ENCODE measurements around the gene TMEM63A. TPM values are rescaled to one million over a fixed set of nuclear protein-coding genes. Genes with fewer than 3 reads are reported as not detected.
A peak's percentile ranks its signal among the peaks of the same experiment; 100 is the strongest.

The TMEM63A gene
- total and polyA plus RNA-seq, 10 of the 15 experiments (the other 5 are each of a cell fraction or from before 2014, with no cell fraction given): 1.3 to 33.5 (median 15.2) TPM

DNA sequence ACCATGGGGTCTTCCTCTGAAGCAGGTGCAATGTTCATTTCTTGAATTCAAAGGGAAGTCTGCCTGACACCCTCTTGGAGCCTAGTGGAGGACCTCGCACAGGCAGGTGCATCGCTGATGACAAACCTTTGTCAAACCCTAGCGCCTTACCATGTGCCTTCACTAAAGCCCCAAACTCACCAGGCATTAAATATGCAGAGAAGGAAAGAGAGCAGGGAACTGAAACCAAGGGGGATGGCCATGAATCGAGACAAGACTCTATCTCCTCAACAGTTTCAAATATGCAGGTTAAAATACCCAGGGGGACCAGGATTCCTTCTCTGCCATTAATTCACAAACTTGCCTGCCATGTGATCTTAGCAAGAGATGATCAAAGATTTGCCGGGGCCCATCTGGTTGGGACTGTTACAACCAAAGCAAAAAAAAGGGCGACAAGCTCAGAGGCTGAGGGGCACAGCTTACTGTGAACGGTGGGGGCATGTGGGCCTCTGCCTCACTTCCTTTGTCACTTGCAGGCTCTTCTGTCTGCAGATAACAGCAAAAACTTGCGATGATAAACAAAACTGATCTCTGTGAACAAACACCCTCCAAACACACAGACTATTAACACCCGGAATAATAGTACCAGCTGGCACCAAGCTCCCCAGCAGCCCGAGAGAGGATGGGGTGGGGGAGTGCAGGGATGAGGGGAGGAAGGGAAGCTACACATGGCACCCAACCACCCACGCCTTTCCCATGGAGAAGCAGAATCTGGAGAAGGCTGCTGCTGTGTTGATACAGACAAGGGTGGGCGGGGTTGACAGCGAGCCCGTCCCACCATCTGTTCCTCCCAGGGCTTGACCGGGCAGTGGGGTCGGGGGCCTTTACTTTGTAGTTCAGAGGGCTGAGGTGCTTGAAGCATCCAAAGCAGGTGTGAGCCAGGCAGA lies 33.9 kb downstream of the TMEM63A start:
- peak; percentile 89 for FAIRE-seq
- peaks cover 53% of the 10 kb centered on the region for H3K4me1 ChIP-seq (ENCODE audit: control insufficient read depth, insufficient read depth, low read length)
- SMC1A ChIA-PET (ENCODE audit: uncharacterized antibody, unreplicated experiment): interaction anchor here (0.6 to 3.2 kb wide), 3 partner anchors 34 to 987 kb away, joined by 3 to 9 read pairs (median 4); partner anchors contain the start of gene TMEM63A
- RAD21 ChIA-PET (ENCODE audit: unreplicated experiment): interaction anchor here (1.0 to 2.9 kb wide), 5 partner anchors 30 to 367 kb away, joined by 3 to 13 read pairs (median 4); partner anchors contain the start of genes SRP9 and TMEM63A
- in situ Hi-C loops (cut with MboI): no loop called here
- H3K79me2 ChIP-seq (ENCODE audit: control insufficient read depth, insufficient read depth, low read length): no peaks in the 10 kb centered on the region
- POLR2A ChIA-PET: interaction anchor here (0.5 to 2.0 kb wide), 2 partner anchors 34 to 60 kb away, joined by 4 to 8 read pairs; partner anchors contain the start of gene TMEM63A
- BruUV-seq (replicated peaks): no TSS peak
- peak overlapping the region; percentile 59 for H3K9ac ChIP-seq (ENCODE audit: control insufficient read depth, insufficient read depth, low read length)
- intact Hi-C loops (cut with micrococcal nuclease; ENCODE audit: unreplicated experiment): loop anchor here (1.0 to 10.0 kb wide), 3 partner anchors 71 to 373 kb away; partner anchors contain the start of gene SRP9
- no peaks in the 10 kb centered on the region for H4K20me1 ChIP-seq (ENCODE audit: control insufficient read depth, insufficient read depth)
- CTCF ChIA-PET: no interaction called here
- peak; percentile 51 for DNase-seq (ENCODE audit: low read depth, low spot score)
- H3K9me3 ChIP-seq (replicated peaks; ENCODE audit: control insufficient read depth, insufficient read depth, low read length): no peaks in the 10 kb centered on the region
- H3K36me3 ChIP-seq (ENCODE audit: control insufficient read depth in 2 of 2, insufficient read depth in 2 of 2, low read length in 1 of 2): peaks cover 2 to 10% of the 10 kb centered on the region in 2 experiments; a peak in 2 of 4 replicates
- peak overlapping the region; percentile 47; the same call in 1 of the 2 replicates for H3K4me3 ChIP-seq
- H2AFZ ChIP-seq (ENCODE audit: control insufficient read depth, low read depth, low read length): peak overlapping the region; percentile 54
- no peaks in the 10 kb centered on the region for H3K27me3 ChIP-seq (replicated peaks in 1 of 2; ENCODE audit: control insufficient read depth in 2 of 2, insufficient read depth in 2 of 2, low read length in 1 of 2)
- H3K27ac ChIP-seq (ENCODE audit: control insufficient read depth, insufficient read depth): peak overlapping the region; percentile 77
- H3K4me2 ChIP-seq (ENCODE audit: control insufficient read depth, insufficient read depth): peak overlapping the region; percentile 89
- 35% methylated on average over 16 of the region's 16 CpGs for WGBS (ENCODE audit: insufficient coverage, insufficient replicate concordance, low lambda C conversion rate, missing lambda C conversion rate)
- peak; percentile 71 for ATAC-seq
- TF ChIP-seq MYC (IDR thresholded peaks at IDR 0.05; ENCODE audit: insufficient read depth, insufficient read length, insufficient replicate concordance, low read length, severe bottlenecking) (no peak), EZH2 (IDR thresholded peaks at IDR 0.05; ENCODE audit: borderline replicate concordance, control insufficient read depth, low read depth, low read length) (no peak), MEF2A (IDR thresholded peaks at IDR 0.05; ENCODE audit: insufficient read depth, low read depth, low read length) (no peak), MEF2B (IDR thresholded peaks at IDR 0.05; ENCODE audit: partially characterized antibody, poor library complexity, severe bottlenecking) (peak; percentile 58), SPI1 (IDR thresholded peaks at IDR 0.05; ENCODE audit: borderline replicate concordance, insufficient read depth, low read depth, low read length) (peak; percentile 98), EED (IDR thresholded peaks at IDR 0.05; ENCODE audit: low read depth) (peak; percentile 2; the same call in 1 of the 2 replicates), TARDBP (IDR thresholded peaks at IDR 0.05; ENCODE audit: borderline replicate concordance) (no peak), RUNX3 (IDR thresholded peaks at IDR 0.05; ENCODE audit: low read length) (peak; percentile 35; the same call in 1 of the 2 replicates), IRF4 (IDR thresholded peaks at IDR 0.05; ENCODE audit: low read depth, low read length) (peak; percentile 85), RAD51 (IDR thresholded peaks at IDR 0.05) (peak; percentile 49; the same call in 1 of the 2 replicates), SMARCA5 (IDR thresholded peaks at IDR 0.05) (0 out of 2 replicates have a peak, but pooled peaks have one; percentile 20), EP300 (IDR thresholded peaks at IDR 0.05; ENCODE audit: borderline replicate concordance in 1 of 2, control insufficient read depth in 1 of 2, low read depth in 2 of 2, low read length in 2 of 2) (peak in 1 of 2 experiments; percentile 54; a peak in 1 of 4 replicates)
- TF ChIP-seq, protein P1, sequence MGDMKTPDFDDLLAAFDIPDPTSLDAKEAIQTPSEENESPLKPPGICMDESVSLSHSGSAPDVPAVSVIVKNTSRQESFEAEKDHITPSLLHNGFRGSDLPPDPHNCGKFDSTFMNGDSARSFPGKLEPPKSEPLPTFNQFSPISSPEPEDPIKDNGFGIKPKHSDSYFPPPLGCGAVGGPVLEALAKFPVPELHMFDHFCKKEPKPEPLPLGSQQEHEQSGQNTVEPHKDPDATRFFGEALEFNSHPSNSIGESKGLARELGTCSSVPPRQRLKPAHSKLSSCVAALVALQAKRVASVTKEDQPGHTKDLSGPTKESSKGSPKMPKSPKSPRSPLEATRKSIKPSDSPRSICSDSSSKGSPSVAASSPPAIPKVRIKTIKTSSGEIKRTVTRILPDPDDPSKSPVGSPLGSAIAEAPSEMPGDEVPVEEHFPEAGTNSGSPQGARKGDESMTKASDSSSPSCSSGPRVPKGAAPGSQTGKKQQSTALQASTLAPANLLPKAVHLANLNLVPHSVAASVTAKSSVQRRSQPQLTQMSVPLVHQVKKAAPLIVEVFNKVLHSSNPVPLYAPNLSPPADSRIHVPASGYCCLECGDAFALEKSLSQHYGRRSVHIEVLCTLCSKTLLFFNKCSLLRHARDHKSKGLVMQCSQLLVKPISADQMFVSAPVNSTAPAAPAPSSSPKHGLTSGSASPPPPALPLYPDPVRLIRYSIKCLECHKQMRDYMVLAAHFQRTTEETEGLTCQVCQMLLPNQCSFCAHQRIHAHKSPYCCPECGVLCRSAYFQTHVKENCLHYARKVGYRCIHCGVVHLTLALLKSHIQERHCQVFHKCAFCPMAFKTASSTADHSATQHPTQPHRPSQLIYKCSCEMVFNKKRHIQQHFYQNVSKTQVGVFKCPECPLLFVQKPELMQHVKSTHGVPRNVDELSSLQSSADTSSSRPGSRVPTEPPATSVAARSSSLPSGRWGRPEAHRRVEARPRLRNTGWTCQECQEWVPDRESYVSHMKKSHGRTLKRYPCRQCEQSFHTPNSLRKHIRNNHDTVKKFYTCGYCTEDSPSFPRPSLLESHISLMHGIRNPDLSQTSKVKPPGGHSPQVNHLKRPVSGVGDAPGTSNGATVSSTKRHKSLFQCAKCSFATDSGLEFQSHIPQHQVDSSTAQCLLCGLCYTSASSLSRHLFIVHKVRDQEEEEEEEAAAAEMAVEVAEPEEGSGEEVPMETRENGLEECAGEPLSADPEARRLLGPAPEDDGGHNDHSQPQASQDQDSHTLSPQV (IDR thresholded peaks at IDR 0.05): no peak
- TF ChIP-seq, protein P2, sequence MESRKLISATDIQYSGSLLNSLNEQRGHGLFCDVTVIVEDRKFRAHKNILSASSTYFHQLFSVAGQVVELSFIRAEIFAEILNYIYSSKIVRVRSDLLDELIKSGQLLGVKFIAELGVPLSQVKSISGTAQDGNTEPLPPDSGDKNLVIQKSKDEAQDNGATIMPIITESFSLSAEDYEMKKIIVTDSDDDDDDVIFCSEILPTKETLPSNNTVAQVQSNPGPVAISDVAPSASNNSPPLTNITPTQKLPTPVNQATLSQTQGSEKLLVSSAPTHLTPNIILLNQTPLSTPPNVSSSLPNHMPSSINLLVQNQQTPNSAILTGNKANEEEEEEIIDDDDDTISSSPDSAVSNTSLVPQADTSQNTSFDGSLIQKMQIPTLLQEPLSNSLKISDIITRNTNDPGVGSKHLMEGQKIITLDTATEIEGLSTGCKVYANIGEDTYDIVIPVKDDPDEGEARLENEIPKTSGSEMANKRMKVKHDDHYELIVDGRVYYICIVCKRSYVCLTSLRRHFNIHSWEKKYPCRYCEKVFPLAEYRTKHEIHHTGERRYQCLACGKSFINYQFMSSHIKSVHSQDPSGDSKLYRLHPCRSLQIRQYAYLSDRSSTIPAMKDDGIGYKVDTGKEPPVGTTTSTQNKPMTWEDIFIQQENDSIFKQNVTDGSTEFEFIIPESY (IDR thresholded peaks at IDR 0.05): no peak
- TF ChIP-seq, protein P3, sequence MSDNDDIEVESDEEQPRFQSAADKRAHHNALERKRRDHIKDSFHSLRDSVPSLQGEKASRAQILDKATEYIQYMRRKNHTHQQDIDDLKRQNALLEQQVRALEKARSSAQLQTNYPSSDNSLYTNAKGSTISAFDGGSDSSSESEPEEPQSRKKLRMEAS (IDR thresholded peaks at IDR 0.05; ENCODE audit: low read depth, low read length): 0 out of 2 replicates have a peak, but pooled peaks have one; percentile 31
